ENCODE data around the gene PTPN4. TPM values are rescaled to one million over a fixed set of nuclear protein-coding genes. Genes with fewer than 3 reads are reported as not detected.

PTPN4 gene
- polyA plus RNA-seq, 3 donors = 5.5 to 6.7 (median 5.7) TPM

DNA sequence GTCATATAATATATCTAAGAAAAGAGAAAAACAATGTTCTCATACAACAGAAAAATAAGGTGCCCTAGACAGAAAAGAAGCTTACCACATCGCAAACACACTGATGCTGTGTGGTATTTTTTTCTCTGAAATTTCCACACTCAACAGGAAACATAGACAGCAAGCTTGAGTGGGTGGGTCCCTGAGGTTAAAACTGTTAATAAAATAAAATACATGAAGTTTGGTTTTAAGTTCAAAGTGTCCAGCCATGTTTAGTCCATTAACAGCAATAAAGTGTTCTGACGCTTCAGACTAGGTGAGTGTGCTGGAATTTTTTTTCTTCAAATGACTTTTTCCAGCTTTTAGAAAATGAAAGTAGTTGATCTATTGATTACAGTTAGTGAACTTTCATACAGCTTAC is 169.8 kb downstream of the PTPN4 start:
- H3K27ac ChIP-seq (ENCODE audit: low read depth in 1 of 2, low read length in 2 of 2) = no peak overlapping the region
- H3K4me1 ChIP-seq (ENCODE audit: control insufficient read depth in 1 of 2, insufficient read depth in 2 of 2, low read length in 2 of 2) = no peaks in the 10 kb centered on the region
- no peak overlapping the region for H3K4me3 Mint-ChIP-seq
- H3K36me3 Mint-ChIP-seq = peaks cover 10 to 13% of the 10 kb centered on the region in 2 donors
- H4K20me1 ChIP-seq (ENCODE audit: insufficient read depth, low read length) = no peaks in the 10 kb centered on the region
- H3K9ac ChIP-seq (ENCODE audit: insufficient read depth, low read length, poor library complexity, severe bottlenecking) = no peak overlapping the region
- H3K27ac Mint-ChIP-seq = no peak overlapping the region
- no peaks in the 10 kb centered on the region for H3K9me3 Mint-ChIP-seq
- no peak overlapping the region for H2AFZ ChIP-seq (ENCODE audit: insufficient read depth, low read depth, low read length, poor library complexity, severe bottlenecking)
- no peak overlapping the region for H3K4me2 ChIP-seq (replicated peaks; ENCODE audit: extremely low read depth, low read length, poor library complexity, severe bottlenecking)
- no peak overlapping the region for H3K4me3 ChIP-seq (replicated peaks in 1 of 3; ENCODE audit: low read depth in 2 of 3, low read length in 3 of 3)
- H3K79me2 ChIP-seq (ENCODE audit: insufficient read depth, low read length) = no peaks in the 10 kb centered on the region
- peaks cover 0 to 3% (median 0%) of the 10 kb centered on the region in 3 donors for H3K27me3 Mint-ChIP-seq (ENCODE audit: low read depth in 3 of 3)
- no peaks in the 10 kb centered on the region for H3K27me3 ChIP-seq (ENCODE audit: control insufficient read depth in 2 of 2, insufficient read depth in 2 of 2, low read length in 2 of 2)
- no peak for DNase-seq
- TF ChIP-seq, protein P1, sequence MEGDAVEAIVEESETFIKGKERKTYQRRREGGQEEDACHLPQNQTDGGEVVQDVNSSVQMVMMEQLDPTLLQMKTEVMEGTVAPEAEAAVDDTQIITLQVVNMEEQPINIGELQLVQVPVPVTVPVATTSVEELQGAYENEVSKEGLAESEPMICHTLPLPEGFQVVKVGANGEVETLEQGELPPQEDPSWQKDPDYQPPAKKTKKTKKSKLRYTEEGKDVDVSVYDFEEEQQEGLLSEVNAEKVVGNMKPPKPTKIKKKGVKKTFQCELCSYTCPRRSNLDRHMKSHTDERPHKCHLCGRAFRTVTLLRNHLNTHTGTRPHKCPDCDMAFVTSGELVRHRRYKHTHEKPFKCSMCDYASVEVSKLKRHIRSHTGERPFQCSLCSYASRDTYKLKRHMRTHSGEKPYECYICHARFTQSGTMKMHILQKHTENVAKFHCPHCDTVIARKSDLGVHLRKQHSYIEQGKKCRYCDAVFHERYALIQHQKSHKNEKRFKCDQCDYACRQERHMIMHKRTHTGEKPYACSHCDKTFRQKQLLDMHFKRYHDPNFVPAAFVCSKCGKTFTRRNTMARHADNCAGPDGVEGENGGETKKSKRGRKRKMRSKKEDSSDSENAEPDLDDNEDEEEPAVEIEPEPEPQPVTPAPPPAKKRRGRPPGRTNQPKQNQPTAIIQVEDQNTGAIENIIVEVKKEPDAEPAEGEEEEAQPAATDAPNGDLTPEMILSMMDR (IDR thresholded peaks at IDR 0.05) = no peak
- peaks cover 3 to 9% of the 10 kb centered on the region in 2 donors for H3K36me3 ChIP-seq (replicated peaks in 1 of 2; ENCODE audit: control insufficient read depth in 1 of 2, insufficient read depth in 2 of 2, low read length in 2 of 2)
- intact Hi-C loops (cut with micrococcal nuclease) = no loop called here
- no peaks in the 10 kb centered on the region for H3K9me3 ChIP-seq (replicated peaks in 1 of 2; ENCODE audit: control insufficient read depth in 1 of 2, insufficient read depth in 1 of 2, low read length in 2 of 2)
- no peaks in the 10 kb centered on the region for H3K4me1 Mint-ChIP-seq
- no CpG with 5 or more reads among the region's 2 CpGs for WGBS (ENCODE audit: insufficient coverage)

DNA sequence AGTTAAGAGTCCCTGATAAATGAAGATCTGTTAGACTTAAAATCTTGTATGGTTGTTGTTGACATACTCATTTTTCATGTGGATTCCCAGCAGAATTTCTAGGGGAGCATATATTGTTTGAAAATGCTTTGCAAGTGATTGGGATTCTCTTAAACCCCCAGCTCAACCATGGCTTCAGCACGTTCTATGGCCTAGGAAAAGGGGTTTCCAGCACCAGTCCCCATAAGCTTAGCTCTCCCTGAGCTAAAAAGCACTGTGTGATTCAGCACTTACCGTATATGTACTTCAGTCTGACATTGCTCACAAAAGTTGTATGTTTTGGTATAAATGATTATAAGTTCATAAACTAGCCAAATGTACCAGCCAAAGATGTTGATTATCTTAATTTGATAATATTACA is 173.1 kb downstream of the PTPN4 start:
- no peaks in the 10 kb centered on the region for H3K9me3 ChIP-seq (replicated peaks in 1 of 2; ENCODE audit: control insufficient read depth in 1 of 2, insufficient read depth in 1 of 2, low read length in 2 of 2)
- no peak for DNase-seq
- no peak overlapping the region for H3K4me2 ChIP-seq (replicated peaks; ENCODE audit: extremely low read depth, low read length, poor library complexity, severe bottlenecking)
- peaks cover 3 to 15% of the 10 kb centered on the region in 2 donors for H3K36me3 ChIP-seq (replicated peaks in 1 of 2; ENCODE audit: control insufficient read depth in 1 of 2, insufficient read depth in 2 of 2, low read length in 2 of 2)
- TF ChIP-seq, protein P1 (IDR thresholded peaks at IDR 0.05) = no peak
- no peaks in the 10 kb centered on the region for H3K4me1 ChIP-seq (ENCODE audit: control insufficient read depth in 1 of 2, insufficient read depth in 2 of 2, low read length in 2 of 2)
- intact Hi-C loops (cut with micrococcal nuclease) = no loop called here
- no peaks in the 10 kb centered on the region for H3K27me3 Mint-ChIP-seq (ENCODE audit: low read depth in 3 of 3)
- H3K4me1 Mint-ChIP-seq = no peaks in the 10 kb centered on the region
- no peak overlapping the region for H2AFZ ChIP-seq (ENCODE audit: insufficient read depth, low read depth, low read length, poor library complexity, severe bottlenecking)
- no peaks in the 10 kb centered on the region for H4K20me1 ChIP-seq (ENCODE audit: insufficient read depth, low read length)
- H3K36me3 Mint-ChIP-seq = peaks cover 27 to 28% of the 10 kb centered on the region in 2 donors
- no peak overlapping the region for H3K4me3 Mint-ChIP-seq
- WGBS (ENCODE audit: insufficient coverage) = no CpG with 5 or more reads among the region's 2 CpGs
- H3K27ac Mint-ChIP-seq = no peak overlapping the region
- no peaks in the 10 kb centered on the region for H3K79me2 ChIP-seq (ENCODE audit: insufficient read depth, low read length)
- no peaks in the 10 kb centered on the region for H3K27me3 ChIP-seq (ENCODE audit: control insufficient read depth in 2 of 2, insufficient read depth in 2 of 2, low read length in 2 of 2)
- H3K9me3 Mint-ChIP-seq = peaks cover 0 to 7% (median 0%) of the 10 kb centered on the region in 7 donors
- H3K9ac ChIP-seq (ENCODE audit: insufficient read depth, low read length, poor library complexity, severe bottlenecking) = no peak overlapping the region
- no peak overlapping the region for H3K27ac ChIP-seq (ENCODE audit: low read depth in 1 of 2, low read length in 2 of 2)
- H3K4me3 ChIP-seq (replicated peaks in 1 of 3; ENCODE audit: low read depth in 2 of 3, low read length in 3 of 3) = no peak overlapping the region

Data from CD14-positive monocyte (primary cell).